Kidney epithelial cell (primary cell): Measurements from ENCODE around the gene KCNJ5. TPM values are rescaled to one million over a fixed set of nuclear protein-coding genes. Genes with fewer than 3 reads are reported as not detected.

Experiments used
- DNase-seq: peaks from one replicate; pipeline ENCODE4 v3.0.0-alpha.2; 2010; ENCODE audit warnings: low read depth
- H3K27me3 ChIP-seq: 2 replicates; pipeline ENCODE4 v1.6.0; 2011; ENCODE audit warnings: low read length; ENCODE audit not compliant: control insufficient read depth, insufficient read depth
- H3K36me3 ChIP-seq: 2 replicates; pipeline ENCODE4 v1.5.1; 2011; ENCODE audit warnings: low read length; ENCODE audit not compliant: control insufficient read depth, insufficient read depth
- H3K4me3 ChIP-seq: 2 replicates; pipeline ENCODE4 v1.5.1; 2011; ENCODE audit warnings: low read depth, mild to moderate bottlenecking, control low read depth, low read length
- total RNA-seq: library from RNA; depleted of rRNA; stranded (reverse); fragments of >200 nt; gene quantifications from 2 replicates; pipeline ENCODE4 v1.2.3, GENCODE V29; 2015
- TF ChIP-seq, protein P1 (sequence below): IDR thresholded peaks from 2 replicates; pipeline ENCODE4 v1.5.1; 2011; ENCODE audit warnings: mild to moderate bottlenecking, moderate library complexity, low read length, control low read depth, inconsistent platforms; ENCODE audit not compliant: insufficient read depth, poor library complexity, severe bottlenecking

Gene KCNJ5
- total RNA-seq, 1 donor from 2014 or later, result 3.4 TPM

DNA sequence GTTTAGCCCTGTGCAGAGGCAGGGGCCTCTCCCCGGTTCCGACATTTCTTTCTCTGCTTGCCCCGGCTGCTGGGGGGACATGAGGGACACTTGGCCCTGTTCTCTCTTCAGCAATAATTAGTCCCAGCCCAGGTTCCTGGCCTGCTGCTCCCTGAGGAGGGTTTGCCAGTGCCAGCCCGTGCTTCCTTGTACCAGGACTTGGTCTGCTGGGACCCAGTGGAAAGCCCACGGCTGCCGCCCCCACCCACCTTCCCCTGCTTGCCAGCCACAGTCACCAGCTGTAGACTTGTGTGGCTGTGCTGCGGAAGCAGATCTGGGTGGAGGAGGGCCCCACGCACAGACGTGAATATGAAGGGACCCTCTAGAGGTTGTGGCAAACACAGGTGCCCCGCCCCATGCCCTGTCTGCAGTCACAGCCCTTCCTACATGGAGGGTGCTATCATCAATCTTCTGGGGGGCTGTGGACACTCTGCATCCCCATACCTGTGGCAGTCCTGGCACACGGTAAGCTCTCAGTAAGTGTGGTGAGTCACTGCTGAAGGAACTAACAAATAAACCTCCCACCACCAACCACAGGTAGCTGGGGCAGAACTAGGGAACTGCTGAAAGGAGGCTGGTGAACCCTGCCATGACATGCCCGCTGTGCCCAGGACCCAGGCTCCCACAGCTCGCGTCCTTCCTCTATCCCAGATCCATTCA is 50.6 kb downstream of the KCNJ5 start:
- Histone ChIP-seq H3K27me3 (peaks cover 9% of the 10 kb centered on the region), H3K4me3 (no peak overlapping the region), H3K36me3 (no peaks in the 10 kb centered on the region)
- TF ChIP-seq, protein P1, sequence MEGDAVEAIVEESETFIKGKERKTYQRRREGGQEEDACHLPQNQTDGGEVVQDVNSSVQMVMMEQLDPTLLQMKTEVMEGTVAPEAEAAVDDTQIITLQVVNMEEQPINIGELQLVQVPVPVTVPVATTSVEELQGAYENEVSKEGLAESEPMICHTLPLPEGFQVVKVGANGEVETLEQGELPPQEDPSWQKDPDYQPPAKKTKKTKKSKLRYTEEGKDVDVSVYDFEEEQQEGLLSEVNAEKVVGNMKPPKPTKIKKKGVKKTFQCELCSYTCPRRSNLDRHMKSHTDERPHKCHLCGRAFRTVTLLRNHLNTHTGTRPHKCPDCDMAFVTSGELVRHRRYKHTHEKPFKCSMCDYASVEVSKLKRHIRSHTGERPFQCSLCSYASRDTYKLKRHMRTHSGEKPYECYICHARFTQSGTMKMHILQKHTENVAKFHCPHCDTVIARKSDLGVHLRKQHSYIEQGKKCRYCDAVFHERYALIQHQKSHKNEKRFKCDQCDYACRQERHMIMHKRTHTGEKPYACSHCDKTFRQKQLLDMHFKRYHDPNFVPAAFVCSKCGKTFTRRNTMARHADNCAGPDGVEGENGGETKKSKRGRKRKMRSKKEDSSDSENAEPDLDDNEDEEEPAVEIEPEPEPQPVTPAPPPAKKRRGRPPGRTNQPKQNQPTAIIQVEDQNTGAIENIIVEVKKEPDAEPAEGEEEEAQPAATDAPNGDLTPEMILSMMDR, result no peak
- no peak for DNase-seq

DNA sequence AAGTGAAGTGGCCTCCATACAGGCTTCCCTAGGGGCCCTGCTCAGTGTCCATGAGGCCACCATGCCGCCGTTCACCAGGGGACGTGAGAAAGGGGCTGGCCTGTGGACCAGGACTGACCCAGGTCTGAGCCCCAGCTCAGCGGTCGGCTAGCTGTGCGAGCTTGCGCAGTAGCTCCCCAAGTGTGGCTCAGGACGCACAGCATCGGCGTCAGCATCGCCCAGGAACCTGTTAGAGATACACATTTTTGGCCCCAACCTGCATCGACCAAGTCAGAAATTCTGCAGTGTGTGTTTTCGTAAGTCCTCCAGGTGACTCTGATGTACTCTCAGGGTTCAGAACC is 51.1 kb downstream of the KCNJ5 start:
- no peaks in the 10 kb centered on the region for H3K36me3 ChIP-seq
- H3K27me3 ChIP-seq, result peaks cover 9% of the 10 kb centered on the region
- no peak overlapping the region for H3K4me3 ChIP-seq
- DNase-seq, result no peak
- TF ChIP-seq, protein P1, result no peak

DNA sequence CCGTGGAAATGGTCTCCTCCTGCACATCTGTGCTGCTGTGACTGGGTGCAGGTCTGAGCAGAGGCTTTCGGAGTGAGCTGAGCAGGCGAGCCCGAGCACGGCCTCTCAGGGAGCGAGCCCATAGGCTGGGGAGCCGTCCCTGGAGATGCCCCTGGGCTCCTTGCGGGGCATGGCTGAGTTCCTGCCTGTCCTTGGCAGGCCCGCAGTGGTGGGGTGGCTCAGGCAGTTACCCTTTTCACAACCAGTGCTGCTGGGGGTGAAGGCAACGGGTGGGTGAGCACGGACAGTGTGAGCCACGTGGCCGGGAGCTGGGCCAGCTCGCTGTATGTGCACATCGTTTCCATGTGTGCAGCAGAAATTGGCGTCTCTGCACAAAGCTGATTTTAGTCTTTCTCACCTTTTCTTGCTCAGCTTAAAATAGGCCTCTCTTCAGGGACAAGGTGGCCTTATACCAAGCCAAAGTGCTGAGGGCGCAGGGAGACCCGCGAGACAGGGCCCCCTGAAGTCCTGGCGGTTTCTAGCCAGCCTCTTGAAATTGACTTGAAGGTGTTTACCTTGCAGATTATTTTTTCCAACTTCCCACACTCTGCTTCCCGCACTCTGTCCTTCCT is 51.8 kb downstream of the KCNJ5 start, which contains the start of gene TP53AIP1:
Gene TP53AIP1, minus strand, starts transcription at position 55 of the 611 bp plus-strand sequence. CDS start 5,053 bp downstream, outside the sequence.
- no peak for DNase-seq
- no peaks in the 10 kb centered on the region for H3K36me3 ChIP-seq
- TF ChIP-seq, protein P1, result no peak
- peaks cover 7% of the 10 kb centered on the region for H3K27me3 ChIP-seq
- no peak within 1 kb of the TSS for H3K4me3 ChIP-seq

DNA sequence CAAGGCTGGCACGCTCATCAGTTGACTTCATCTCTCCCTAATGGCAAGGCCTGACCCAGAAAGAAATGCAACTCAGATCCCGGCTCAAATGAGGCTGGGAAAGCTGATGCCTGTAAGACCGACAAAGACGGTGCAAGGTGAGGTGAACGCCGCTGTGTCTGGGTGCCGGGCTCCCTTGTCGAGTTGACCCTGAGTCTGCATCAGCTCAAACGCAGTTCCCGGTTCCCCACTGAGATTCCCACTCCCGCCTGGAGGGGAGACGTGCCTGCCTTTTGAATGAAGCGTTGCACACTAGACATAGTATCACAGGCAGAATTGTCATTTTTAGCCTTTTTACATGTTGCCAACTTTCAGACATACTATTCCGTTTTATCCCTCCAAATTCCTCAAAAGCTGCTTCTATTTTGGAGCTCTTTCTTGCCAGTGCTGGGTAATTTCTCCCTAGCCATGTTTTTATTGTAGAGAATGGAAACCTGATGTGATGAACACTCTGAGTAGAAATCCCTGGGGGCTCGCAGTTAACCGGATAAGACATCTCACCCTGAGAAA is 52.3 kb downstream of the KCNJ5 start:
- TF ChIP-seq, protein P1, result no peak
- Histone ChIP-seq H3K27me3 (peaks cover 7% of the 10 kb centered on the region), H3K36me3 (no peaks in the 10 kb centered on the region), H3K4me3 (no peak overlapping the region)
- no peak for DNase-seq

DNA sequence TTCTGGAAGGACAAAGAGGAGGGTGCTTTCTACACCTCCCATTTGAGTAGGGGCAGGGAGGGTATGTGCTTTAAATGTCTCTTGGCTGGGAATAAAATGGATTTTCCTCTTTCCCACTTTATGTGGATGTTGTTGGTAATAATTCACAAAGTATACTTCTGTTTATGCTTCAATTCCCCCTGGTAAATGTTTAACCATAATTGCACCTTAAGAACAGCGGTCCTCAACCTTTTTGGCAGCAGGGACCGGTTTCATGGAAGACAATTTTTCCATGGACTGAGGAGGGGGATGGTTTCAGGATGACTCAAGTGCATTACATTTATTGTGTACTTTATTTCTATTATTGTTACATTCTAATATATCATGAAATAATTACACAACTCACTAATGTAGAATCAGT is 55.5 kb downstream of the KCNJ5 start:
- TF ChIP-seq, protein P1, result no peak
- peaks cover 3% of the 10 kb centered on the region for H3K27me3 ChIP-seq
- H3K36me3 ChIP-seq, result no peaks in the 10 kb centered on the region
- no peak overlapping the region for H3K4me3 ChIP-seq
- no peak for DNase-seq
